GM12873 (cell line): ENCODE data around the gene PINK1.

Experiments
- TF ChIP-seq, protein P1 (sequence below): IDR thresholded peaks from 2 replicates; pipeline ENCODE4 v1.5.1; 2012; ENCODE audit warnings: low read depth, mild to moderate bottlenecking, moderate library complexity, low read length, control low read depth; ENCODE audit not compliant: insufficient read depth; ENCODE audit errors: missing control alignments

The PINK1 gene

DNA sequence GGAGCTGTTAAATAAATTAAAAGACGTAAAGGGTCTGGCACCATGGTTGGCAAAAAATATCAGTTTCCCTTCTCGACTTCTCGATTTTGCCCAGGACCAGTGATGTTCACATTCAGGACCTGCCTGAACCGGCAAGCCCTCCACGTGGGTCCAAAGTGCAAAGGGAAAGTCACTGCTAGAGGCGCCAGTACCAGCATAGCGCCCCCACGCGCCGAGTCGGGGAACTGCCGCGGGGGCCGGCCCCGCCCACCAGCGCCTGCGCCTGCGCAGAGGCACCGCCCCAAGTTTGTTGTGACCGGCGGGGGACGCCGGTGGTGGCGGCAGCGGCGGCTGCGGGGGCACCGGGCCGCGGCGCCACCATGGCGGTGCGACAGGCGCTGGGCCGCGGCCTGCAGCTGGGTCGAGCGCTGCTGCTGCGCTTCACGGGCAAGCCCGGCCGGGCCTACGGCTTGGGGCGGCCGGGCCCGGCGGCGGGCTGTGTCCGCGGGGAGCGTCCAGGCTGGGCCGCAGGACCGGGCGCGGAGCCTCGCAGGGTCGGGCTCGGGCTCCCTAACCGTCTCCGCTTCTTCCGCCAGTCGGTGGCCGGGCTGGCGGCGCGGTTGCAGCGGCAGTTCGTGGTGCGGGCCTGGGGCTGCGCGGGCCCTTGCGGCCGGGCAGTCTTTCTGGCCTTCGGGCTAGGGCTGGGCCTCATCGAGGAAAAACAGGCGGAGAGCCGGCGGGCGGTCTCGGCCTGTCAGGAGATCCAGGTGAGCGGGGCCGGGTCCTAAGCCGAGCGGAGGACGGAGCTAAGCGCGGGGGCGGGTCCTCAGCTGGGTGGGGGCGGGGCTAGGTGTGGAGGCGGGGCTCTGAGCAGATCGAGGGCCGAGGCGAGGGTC lies at the start of gene PINK1:
Gene PINK1 (plus strand): TSS at position 269 of the 875 bp plus-strand sequence. CDS start 91 bp downstream, at position 360.
- TF ChIP-seq, protein P1, sequence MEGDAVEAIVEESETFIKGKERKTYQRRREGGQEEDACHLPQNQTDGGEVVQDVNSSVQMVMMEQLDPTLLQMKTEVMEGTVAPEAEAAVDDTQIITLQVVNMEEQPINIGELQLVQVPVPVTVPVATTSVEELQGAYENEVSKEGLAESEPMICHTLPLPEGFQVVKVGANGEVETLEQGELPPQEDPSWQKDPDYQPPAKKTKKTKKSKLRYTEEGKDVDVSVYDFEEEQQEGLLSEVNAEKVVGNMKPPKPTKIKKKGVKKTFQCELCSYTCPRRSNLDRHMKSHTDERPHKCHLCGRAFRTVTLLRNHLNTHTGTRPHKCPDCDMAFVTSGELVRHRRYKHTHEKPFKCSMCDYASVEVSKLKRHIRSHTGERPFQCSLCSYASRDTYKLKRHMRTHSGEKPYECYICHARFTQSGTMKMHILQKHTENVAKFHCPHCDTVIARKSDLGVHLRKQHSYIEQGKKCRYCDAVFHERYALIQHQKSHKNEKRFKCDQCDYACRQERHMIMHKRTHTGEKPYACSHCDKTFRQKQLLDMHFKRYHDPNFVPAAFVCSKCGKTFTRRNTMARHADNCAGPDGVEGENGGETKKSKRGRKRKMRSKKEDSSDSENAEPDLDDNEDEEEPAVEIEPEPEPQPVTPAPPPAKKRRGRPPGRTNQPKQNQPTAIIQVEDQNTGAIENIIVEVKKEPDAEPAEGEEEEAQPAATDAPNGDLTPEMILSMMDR, result peak; percentile 95

DNA sequence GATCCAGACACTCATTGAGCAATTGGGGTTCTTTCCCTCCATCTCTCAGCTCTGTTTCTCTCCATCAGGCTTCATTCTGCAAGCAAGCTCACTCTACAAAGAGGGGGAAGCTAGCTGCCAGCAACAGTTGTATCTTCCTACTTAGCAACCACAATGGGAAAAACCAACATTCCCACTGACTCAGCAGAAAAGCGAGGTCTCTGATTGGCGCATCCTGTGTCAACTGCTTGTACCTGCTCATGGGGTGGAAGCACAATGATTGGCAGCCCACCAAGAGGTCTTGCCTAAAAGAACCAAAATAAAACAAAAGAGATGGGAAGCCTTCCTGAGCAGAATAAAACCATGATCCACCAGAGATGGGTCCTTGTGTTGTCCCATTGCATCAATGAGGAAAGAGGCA lies 48.4 kb upstream of the PINK1 start:
- TF ChIP-seq, protein P1, result no peak

DNA sequence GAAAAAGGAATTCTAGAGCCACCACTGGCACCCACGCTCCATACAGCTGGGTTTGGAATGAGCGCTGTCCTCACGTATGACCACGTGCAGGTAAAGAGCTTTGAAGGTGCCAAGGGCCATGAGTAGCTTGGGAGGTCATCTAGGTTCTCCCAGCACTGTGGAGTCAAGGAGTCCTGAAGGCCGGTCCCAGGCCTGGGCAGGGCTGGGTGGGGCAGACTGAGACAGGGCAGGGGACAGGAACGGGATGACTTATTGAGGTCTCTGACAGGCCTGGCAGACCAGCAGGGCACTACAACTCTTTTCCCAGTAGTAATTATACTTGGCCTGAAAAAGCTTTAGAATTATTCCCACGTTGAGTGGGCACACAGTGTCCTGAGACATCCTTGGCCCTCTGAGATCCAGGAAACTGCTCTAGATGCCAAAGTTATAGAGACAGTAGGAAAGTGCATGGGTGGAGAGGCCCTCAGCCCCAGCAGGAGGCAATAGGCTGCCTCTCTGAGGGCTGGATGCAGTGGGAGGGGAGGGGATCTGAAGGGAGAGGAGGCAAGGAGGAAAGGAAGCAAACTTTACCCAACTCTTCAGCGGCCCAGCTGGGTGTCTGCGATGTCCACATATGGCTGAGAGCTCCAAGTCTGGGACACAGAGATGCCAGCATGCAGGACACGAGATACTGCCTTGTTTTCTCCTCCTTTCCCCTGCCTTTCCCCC lies 46.2 kb upstream of the PINK1 start:
- TF ChIP-seq, protein P1, result no peak

DNA sequence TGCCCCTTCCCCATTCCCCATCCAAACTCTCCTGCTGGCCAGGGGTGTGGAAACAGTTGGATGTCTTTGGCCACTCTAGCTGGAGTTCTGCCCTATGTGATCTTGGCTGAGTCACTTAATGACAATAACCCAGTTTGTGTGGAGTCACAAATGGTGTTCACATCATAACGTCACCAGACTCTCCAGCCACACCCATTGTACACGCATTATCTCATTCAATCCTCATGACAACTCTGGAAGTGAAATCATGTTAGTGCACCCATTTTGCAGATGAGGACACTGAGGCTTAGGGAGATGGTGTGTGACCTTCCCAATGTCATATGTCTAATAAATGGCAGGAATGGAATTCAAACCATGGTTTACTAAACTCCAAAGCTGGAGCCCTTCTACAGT lies 45.6 kb upstream of the PINK1 start:
- TF ChIP-seq, protein P1, result no peak

DNA sequence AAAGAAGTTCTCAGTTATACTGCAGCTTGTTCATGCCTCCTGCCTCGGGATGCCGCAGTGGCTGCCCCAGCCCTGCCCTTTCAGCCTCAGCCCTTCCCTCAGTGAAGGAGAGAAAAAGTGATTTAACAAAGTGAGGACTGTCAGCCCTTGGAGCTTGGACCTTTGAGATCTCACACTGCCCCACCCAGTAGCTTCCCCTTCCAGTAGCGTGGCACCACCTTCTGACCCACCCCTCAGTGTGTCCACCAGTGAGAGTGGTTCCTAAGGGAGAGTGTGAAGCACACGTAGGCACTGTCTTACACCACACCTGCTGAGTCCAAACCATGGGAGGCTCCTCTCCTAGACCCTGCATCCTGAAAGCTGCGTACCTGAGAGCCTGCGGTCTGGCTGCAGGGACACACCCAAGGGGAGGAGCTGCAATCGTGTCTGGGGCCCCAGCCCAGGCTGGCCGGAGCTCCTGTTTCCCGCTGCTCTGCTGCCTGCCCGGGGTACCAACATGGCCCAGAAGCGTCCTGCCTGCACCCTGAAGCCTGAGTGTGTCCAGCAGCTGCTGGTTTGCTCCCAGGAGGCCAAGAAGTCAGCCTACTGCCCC lies 44.5 kb upstream of the PINK1 start, which contains the start of gene CDA:
Gene CDA (plus strand): TSS at position 464 of the 592 bp plus-strand sequence. CDS start 33 bp downstream, at position 497.
- TF ChIP-seq, protein P1, result no peak

DNA sequence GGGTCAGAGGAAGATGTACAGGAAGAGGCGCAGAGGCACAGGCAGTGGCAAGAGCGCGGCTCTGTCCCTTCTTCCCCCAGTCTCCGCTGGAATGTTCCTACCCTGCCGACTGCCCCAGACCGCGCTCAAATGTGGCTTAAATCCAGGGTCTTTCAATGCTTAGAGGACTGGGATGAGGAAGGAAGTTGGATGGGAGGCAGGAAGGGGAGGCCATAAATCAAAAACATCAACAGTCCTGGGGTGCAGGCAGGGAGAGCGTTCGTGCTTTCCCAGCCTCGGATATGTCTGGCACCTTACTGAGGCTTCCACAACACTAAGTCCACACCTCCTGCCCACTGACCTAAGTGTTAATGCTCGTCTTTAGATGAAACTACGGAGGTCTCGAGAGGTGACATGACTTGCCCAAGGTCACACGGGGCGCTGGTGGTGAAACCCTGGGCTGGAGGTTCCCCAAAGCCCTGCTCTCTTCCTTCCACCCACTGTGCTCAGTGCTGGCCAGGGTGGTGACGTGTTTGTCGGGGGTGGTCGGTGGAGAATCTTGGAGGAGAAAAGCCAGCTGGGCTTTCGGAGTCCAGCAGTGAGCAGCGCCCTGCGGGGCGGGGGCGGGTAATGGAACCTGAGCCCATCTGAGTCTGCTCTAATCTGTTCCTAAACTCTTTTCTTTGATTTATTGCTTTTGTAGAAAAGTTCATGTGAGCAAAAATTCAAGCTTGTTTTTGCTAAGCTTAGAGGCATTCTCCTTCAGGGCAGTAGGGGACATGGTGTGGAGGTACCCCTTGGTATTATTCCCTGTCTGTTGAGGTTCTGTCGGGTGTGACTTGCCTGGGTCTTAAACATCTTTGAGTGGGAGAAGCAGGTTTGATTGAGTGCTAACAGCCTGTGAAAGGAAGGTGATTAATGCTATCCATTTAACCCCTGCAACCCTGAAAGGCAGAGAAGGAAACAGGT lies 43.7 kb upstream of the PINK1 start:
- TF ChIP-seq, protein P1, result no peak
